GM18873 (cell line): Measurements from ENCODE around the gene NAPSA.

Experiments used
- ATAC-seq: cut with Tn5 transposase; IDR thresholded peaks from one replicate; pipeline ENCODE4 v1.9.1; 2021; ENCODE audit warnings: mild to moderate bottlenecking, moderate library complexity, moderate number of reproducible peaks; ENCODE audit not compliant: unreplicated experiment, low FRiP score

Gene NAPSA

GRCh38 chr19:50320051-50320450 is 45.4 kb downstream of the NAPSA start:
- ATAC-seq, result no peak

GRCh38 chr19:50319156-50319555 is 46.3 kb downstream of the NAPSA start:
- no peak for ATAC-seq

- ATAC-seq, result no peak
Measured at GRCh38 chr19:50318438-50318837, 47.0 kb downstream of the NAPSA start.

GRCh38 chr19:50317115-50317514 is 48.3 kb downstream of the NAPSA start:
- no peak for ATAC-seq

GRCh38 chr19:50315773-50316448 is 49.5 kb downstream of the NAPSA start:
- no peak for ATAC-seq

GRCh38 chr19:50314724-50315708 is 50.4 kb downstream of the NAPSA start:
- ATAC-seq, result no peak

GRCh38 chr19:50313812-50314536 is 51.5 kb downstream of the NAPSA start:
- no peak for ATAC-seq

- ATAC-seq, result no peak
Measured at GRCh38 chr19:50312967-50313811, 52.2 kb downstream of the NAPSA start.

- no peak for ATAC-seq
Measured at GRCh38 chr19:50311723-50312635, 53.5 kb downstream of the NAPSA start.

GRCh38 chr19:50310759-50311465 is 54.5 kb downstream of the NAPSA start:
- ATAC-seq, result no peak

GRCh38 chr19:50309396-50310125 is 55.9 kb downstream of the NAPSA start:
- no peak for ATAC-seq

- ATAC-seq, result no peak
Measured at GRCh38 chr19:50308991-50309390, 56.4 kb downstream of the NAPSA start.
